Measurements from ENCODE around the gene KLF15. TPM values are rescaled to one million over a fixed set of nuclear protein-coding genes. Genes with fewer than 3 reads are reported as not detected.

The KLF15 gene
- total RNA-seq, 1 donor from 2014 or later = 1.1 TPM

GRCh38 chr3:126313580-126314304 is 43.5 kb downstream of the KLF15 start:
- Mint-ChIP-seq H3K4me1 (peaks cover 3% of the 10 kb centered on the region), H3K36me3 (no peaks in the 10 kb centered on the region), H3K4me3 (no peak overlapping the region), H3K27me3 (ENCODE audit: low read depth) (no peaks in the 10 kb centered on the region), H3K27ac (no peak overlapping the region), H3K9me3 (peaks cover 19% of the 10 kb centered on the region)
- TF ChIP-seq CTCF (IDR thresholded peaks at IDR 0.05; ENCODE audit: unreplicated experiment) = no peak
- no peak for DNase-seq (ENCODE audit: low spot score in 2 of 2, unreplicated experiment in 2 of 2)

GRCh38 chr3:126313166-126313565 is 44.0 kb downstream of the KLF15 start:
- Mint-ChIP-seq H3K36me3 (no peaks in the 10 kb centered on the region), H3K27me3 (ENCODE audit: low read depth) (no peaks in the 10 kb centered on the region), H3K4me3 (no peak overlapping the region), H3K4me1 (peaks cover 3% of the 10 kb centered on the region), H3K27ac (no peak overlapping the region), H3K9me3 (peaks cover 17% of the 10 kb centered on the region)
- TF ChIP-seq CTCF (IDR thresholded peaks at IDR 0.05; ENCODE audit: unreplicated experiment) = no peak
- DNase-seq (ENCODE audit: low spot score in 2 of 2, unreplicated experiment in 2 of 2) = no peak

GRCh38 chr3:126312341-126312740 is 44.9 kb downstream of the KLF15 start:
- DNase-seq (ENCODE audit: low spot score in 2 of 2, unreplicated experiment in 2 of 2) = no peak
- H3K4me1 Mint-ChIP-seq = peaks cover 3% of the 10 kb centered on the region
- no peak overlapping the region for H3K27ac Mint-ChIP-seq
- H3K27me3 Mint-ChIP-seq (ENCODE audit: low read depth) = no peaks in the 10 kb centered on the region
- no peak for TF ChIP-seq CTCF (IDR thresholded peaks at IDR 0.05; ENCODE audit: unreplicated experiment)
- no peaks in the 10 kb centered on the region for H3K36me3 Mint-ChIP-seq
- H3K9me3 Mint-ChIP-seq = peaks cover 10% of the 10 kb centered on the region
- H3K4me3 Mint-ChIP-seq = no peak overlapping the region

GRCh38 chr3:126311338-126311978 is 45.8 kb downstream of the KLF15 start:
- Mint-ChIP-seq H3K4me1 (peaks cover 3% of the 10 kb centered on the region), H3K27ac (no peak overlapping the region), H3K9me3 (peaks cover 6% of the 10 kb centered on the region), H3K4me3 (no peak overlapping the region), H3K36me3 (no peaks in the 10 kb centered on the region), H3K27me3 (ENCODE audit: low read depth) (no peaks in the 10 kb centered on the region)
- TF ChIP-seq CTCF (IDR thresholded peaks at IDR 0.05; ENCODE audit: unreplicated experiment) = no peak
- no peak for DNase-seq (ENCODE audit: low spot score in 2 of 2, unreplicated experiment in 2 of 2)

- peaks cover 6% of the 10 kb centered on the region for H3K9me3 Mint-ChIP-seq
- H3K27ac Mint-ChIP-seq = no peak overlapping the region
- H3K4me3 Mint-ChIP-seq = no peak overlapping the region
- TF ChIP-seq CTCF (IDR thresholded peaks at IDR 0.05; ENCODE audit: unreplicated experiment) = no peak
- H3K36me3 Mint-ChIP-seq = no peaks in the 10 kb centered on the region
- no peaks in the 10 kb centered on the region for H3K27me3 Mint-ChIP-seq (ENCODE audit: low read depth)
- peaks cover under 1% of the 10 kb centered on the region for H3K4me1 Mint-ChIP-seq
- no peak for DNase-seq (ENCODE audit: low spot score in 2 of 2, unreplicated experiment in 2 of 2)
These were observed 46.4 kb downstream of the KLF15 start for GRCh38 chr3:126310816-126311215.
